Bone marrow (tissue), 2 donors: Measurements from ENCODE around the gene AFAP1.

Source experiments
- DNase-seq, 2 donors: peaks; one replicate each; lab custom pipeline; 2025; lab: John Stamatoyannopoulos, UW

The AFAP1 gene

DNA sequence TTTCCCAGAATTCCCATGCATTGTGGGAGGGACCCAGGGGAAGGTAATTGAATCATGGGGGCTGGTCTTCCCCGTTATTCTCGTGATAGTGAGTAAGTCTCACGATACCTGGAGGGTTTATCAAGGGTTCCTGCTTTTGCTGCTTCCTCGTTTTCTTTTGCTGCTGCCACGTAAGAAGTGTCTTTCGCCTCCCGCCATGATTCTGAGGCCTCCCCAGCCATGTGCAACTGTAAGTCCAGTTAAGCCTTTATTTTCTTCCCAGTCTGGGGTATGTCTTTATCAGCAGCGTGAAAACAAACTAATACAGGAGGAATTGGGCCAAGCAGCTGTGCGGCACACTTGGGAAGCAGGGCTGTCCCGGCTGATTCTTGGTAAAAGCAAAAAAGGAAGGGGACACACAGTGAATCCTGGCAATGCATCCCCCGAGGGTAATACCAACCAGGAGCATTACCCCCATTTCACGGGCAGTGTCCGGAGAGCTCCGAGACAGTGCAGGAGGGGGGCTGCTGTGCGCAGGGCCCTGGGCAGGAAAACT is 185.7 kb downstream of the AFAP1 start:
- no peak for DNase-seq

GRCh38 chr4:7753271-7753670 is 186.4 kb downstream of the AFAP1 start:
- DNase-seq, result no peak

DNA sequence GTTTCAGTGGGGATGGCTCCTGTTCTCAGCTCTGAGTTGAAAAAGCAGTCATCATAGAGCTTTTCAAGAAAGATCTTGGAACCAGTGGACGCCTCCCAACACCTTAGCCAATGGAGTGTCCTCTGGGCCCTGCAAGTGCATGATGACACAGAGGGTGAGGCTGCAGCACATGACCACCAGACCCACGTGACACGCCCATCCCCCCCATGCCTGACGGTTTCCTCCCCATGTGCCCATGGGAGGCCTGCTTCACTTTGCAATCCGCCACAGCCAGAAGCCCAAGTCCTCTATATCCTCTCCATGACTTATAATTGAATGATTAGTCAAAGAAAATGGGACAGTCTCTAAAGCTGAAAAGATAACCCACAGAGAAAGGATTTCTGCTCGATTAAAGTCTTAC is 187.0 kb downstream of the AFAP1 start:
- DNase-seq, result no peak

- no peak for DNase-seq
Measured at GRCh38 chr4:7750972-7751371, 188.7 kb downstream of the AFAP1 start.

- no peak for DNase-seq
Measured at GRCh38 chr4:7750523-7750922, 189.1 kb downstream of the AFAP1 start.

DNA sequence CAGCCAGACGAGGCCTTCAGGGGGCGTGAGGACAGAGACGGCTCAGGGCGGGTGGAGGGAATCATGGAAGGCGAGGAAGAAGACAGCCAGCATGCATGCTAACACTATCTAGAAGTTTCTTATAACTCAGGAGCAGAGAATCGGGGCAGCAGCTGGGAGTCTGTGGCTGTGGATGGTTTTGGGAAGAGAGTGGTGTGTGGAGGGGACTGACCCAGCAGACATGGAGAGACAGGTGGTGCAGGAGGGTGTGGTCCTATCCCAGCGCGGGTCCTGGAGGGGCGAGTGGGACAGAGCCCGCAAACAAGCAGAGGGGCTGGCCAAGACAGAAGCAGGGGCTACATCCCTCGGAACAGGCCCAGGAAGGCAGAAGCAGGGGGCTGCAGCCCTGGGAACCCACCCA is 192.1 kb downstream of the AFAP1 start:
- no peak for DNase-seq

DNA sequence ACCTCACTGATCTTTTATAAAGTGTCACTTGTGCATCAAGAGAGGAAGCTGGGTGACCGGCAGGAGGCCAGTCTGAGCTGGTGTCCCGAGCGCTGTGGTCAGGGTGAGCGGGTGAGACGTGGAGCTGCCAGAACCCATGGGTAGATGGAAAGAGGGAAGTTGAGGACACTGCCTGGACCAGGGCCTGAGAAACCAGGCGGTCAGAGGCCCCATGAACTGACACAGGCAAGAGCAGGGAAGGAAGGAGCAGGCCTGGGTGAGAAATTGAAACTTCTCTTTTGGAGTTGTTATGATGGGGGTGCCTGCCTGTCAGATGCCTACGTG is 192.6 kb downstream of the AFAP1 start:
- DNase-seq, result no peak

DNA sequence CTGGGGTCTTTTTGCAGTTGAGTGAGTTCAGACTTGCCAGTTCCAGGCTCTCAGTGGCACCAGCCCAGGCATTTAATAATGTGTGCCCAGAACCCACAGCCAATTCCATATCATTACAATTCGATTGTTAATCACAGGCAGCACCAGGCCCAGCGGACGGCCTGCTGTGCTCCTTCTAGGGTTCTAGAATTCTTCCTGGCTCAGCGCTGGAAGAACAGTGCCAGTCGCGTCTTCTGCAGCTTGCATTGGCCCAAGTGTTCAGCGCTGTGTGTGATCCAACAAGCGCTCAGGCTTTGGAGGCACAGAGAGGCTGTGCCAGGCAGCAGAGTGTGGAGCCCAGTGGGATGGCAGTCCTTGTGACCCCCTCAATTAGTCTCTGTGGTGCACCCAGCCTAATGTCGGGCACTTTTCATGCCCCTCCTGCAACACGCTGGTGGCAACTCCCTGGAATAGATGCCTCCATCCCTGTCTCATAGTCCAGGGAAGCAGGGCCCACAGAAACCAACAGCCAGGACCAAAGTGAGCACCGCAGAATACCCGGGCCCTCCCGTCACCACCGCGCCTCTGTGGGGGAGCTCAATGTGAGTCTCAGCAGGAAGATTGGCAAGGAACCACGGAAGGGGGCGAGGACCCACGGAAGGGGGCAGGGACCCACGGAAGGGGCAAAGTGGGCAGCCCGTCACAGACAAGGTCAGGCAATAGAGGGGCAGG is 193.2 kb downstream of the AFAP1 start:
- DNase-seq, result no peak

DNA sequence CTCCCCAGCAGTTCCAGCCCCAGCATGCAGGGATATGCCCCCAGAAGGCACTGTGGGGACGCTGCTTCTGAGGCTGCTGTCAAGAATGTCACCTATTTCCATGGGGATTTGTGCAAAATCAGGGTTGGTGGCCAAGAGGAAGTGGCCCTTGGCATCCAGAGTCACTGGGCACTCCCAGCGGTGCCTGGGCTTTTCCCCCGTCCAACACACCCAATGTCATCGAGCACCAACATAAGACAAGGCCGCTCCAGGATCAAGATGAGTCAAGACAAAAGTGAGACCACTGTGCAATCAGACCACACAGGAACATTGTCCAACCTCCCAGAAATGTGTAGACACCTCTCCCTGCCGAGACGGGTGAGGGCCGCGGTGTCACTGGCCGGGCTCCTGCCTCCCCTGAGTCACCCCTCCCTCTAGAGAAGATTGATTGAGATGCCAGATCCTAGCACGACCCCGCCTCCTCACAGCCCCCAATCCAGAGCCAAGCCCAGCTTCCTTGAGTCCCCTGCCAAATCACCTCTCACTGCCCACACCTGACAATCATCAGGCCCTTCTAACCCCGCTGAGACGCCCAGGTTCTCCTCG is 194.3 kb downstream of the AFAP1 start:
- DNase-seq, result no peak

GRCh38 chr4:7744142-7744804 is 195.4 kb downstream of the AFAP1 start:
- no peak for DNase-seq

DNA sequence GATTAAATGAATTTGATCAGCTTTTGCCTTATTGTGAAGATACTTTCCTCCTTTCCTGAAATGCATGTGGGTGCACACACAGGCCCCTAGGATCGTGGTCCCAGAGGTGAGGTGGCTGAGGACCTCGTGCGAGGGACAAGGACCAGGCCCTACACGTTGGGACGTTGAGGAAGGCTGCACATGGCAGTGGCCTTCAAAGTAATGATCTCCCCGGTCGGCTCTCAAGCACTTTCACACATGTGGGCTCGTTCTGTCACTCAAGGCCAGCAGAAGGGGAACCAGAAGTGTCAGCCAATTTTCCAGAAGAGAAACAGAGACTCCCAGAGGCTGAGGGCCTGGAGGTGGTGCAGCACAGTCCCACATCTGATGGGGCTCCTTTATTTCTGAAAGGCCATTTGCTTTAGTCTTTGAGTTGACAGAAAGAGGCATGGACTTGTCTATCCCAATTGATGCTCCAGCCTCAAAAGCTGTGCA is 196.8 kb downstream of the AFAP1 start:
- DNase-seq, result no peak

- no peak for DNase-seq
Measured at GRCh38 chr4:7741946-7742806, 197.5 kb downstream of the AFAP1 start.

GRCh38 chr4:7740866-7741525 is 198.7 kb downstream of the AFAP1 start:
- DNase-seq, result no peak

GRCh38 chr4:7739918-7740865 is 199.5 kb downstream of the AFAP1 start:
- no peak for DNase-seq

DNA sequence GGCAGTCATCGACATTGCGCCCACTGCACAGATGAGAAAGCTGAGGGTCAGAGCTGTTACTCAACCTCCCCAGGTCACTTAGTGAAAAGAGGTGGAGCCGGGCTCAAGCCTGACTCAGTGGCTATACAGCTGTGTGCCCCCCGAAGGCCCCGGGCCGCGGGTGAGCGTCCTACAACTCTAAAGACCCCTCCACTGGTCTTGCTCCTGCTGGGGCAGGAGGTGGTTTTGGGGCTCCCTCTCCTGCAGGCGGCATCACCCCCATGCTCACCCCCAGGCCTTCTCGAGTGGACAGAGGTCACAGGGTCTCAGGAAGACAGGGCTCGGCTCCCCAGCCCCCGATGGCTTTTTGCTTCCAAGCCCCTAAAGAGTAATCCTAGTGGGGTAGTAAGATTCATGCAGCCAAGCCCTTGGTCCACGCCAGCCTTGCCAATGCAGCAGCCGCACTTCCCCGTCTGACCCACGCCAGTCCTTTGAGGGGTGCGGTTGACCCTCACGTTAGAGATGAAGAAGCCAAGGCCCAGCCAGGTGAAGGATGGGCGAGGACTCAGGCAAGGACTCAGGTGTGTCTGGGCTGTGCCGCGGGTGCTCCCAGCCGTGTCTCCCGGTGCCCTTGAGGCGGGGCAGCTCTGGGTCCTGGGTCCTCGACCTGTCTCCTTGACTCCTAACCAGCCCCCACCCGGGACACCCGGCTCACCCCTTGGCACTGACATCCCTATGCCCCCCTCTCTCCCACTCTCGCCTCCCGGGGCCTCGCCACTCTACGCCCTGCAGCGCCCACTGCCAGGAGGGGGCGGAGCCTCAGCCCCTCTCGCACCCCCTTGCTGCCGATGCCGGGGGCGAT is 200.4 kb downstream of the AFAP1 start:
- DNase-seq, result no peak

- DNase-seq, result no peak
Measured at GRCh38 chr4:7738458-7739076, 201.1 kb downstream of the AFAP1 start.

GRCh38 chr4:7737752-7738457 is 201.8 kb downstream of the AFAP1 start:
- DNase-seq, result no peak

DNA sequence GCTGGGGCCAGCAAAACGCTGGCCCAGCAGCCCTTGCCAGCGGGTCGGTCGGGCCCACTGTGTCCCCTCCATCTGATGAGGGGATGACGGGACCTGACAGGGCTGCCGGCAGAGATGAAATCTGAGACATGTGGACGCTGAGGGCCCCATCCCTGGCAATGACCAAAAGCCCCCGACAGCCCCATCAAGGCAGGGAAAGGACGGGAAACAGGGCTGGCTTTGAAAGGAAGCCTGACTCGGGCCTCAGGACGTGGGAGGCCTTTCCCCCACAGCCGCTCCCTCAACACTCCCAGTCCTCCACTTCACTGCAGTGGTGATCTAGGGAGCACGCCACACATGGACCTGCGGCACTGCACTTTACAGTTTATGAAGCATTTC is 202.4 kb downstream of the AFAP1 start:
- no peak for DNase-seq
